GM12874 (cell line): Measurements from ENCODE around the gene ZCCHC14.

ENCODE experiments used
- CTCF ChIP-seq: IDR thresholded peaks from 2 replicates; pipeline ENCODE4 v1.5.1; 2011; ENCODE audit warnings: low read depth, mild to moderate bottlenecking, control low read depth, low read length, moderate library complexity; ENCODE audit not compliant: insufficient read depth

The ZCCHC14 gene

GRCh38 chr16:87515475-87516330 is 22.9 kb upstream of the ZCCHC14 start:
- no peak for TF ChIP-seq CTCF

- TF ChIP-seq CTCF: no peak
These were observed 14.7 kb upstream of the ZCCHC14 start for GRCh38 chr16:87507351-87508069.

- TF ChIP-seq CTCF: no peak
These were observed 13.9 kb upstream of the ZCCHC14 start for GRCh38 chr16:87506423-87507350.

- no peak for TF ChIP-seq CTCF
These were observed 13.0 kb upstream of the ZCCHC14 start for GRCh38 chr16:87505834-87506233.

GRCh38 chr16:87502308-87502969 is 9.6 kb upstream of the ZCCHC14 start:
- no peak for TF ChIP-seq CTCF

- TF ChIP-seq CTCF: no peak
These were observed 8.3 kb upstream of the ZCCHC14 start for GRCh38 chr16:87501117-87501516.

- no peak for TF ChIP-seq CTCF
These were observed 6.3 kb upstream of the ZCCHC14 start for GRCh38 chr16:87499189-87499486.
